ENCODE measurements around the gene GALNT6.
A peak's percentile ranks its signal among the peaks of the same experiment; 100 is the strongest.

Gene GALNT6

DNA sequence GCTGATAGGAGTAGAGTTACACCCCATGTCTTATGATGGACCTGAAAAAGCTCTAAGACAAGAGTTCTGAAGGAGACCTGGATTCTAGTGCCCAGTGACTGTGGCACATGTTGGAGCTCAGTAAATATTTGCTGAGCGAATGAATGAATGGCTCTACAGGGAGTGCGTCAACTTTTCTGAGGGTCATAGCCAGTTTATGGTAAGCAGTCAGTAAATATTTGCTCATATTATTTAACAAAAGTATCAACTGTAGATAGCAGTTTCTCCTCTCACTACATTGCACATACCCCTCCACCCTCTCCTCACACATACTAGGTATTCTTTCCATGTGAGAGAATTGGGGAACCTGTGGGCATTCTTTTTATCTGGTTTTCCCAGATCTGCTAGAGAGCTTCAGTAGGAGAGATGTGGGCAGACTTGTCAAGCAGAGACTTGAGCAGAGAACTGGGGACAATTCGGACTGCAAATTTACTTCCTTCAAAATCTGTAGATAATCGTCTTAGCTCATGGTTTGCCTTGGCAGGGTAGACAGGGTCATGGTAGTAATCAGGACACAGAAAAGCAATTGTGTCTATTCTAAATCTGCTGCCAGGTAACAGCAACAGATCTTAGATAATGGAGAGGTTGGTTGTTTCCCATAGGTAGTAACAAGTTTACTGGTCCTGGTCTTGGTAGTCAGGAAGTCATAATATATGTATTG lies 39.1 kb upstream of the GALNT6 start:
- Histone ChIP-seq H3K4me3 (ENCODE audit: low read depth, low read length) (no peak overlapping the region), H2AFZ (no peak overlapping the region), H3K4me1 (no peaks in the 10 kb centered on the region), H3K9ac (no peak overlapping the region), H3K27me3 (ENCODE audit: control insufficient read depth, insufficient read depth, low read length) (no peaks in the 10 kb centered on the region), H3K36me3 (ENCODE audit: control insufficient read depth, insufficient read depth, low read length) (no peaks in the 10 kb centered on the region), H3K9me3 (ENCODE audit: control insufficient read depth, low read length) (no peaks in the 10 kb centered on the region), H3K4me2 (ENCODE audit: low read length) (no peak overlapping the region), H3K27ac (no peak overlapping the region), H3K79me2 (no peaks in the 10 kb centered on the region)
- TF ChIP-seq, protein P1, sequence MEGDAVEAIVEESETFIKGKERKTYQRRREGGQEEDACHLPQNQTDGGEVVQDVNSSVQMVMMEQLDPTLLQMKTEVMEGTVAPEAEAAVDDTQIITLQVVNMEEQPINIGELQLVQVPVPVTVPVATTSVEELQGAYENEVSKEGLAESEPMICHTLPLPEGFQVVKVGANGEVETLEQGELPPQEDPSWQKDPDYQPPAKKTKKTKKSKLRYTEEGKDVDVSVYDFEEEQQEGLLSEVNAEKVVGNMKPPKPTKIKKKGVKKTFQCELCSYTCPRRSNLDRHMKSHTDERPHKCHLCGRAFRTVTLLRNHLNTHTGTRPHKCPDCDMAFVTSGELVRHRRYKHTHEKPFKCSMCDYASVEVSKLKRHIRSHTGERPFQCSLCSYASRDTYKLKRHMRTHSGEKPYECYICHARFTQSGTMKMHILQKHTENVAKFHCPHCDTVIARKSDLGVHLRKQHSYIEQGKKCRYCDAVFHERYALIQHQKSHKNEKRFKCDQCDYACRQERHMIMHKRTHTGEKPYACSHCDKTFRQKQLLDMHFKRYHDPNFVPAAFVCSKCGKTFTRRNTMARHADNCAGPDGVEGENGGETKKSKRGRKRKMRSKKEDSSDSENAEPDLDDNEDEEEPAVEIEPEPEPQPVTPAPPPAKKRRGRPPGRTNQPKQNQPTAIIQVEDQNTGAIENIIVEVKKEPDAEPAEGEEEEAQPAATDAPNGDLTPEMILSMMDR (IDR thresholded peaks at IDR 0.05), result no peak

- Histone ChIP-seq H3K4me3 (ENCODE audit: low read depth, low read length) (no peak overlapping the region), H2AFZ (no peak overlapping the region), H3K4me2 (ENCODE audit: low read length) (no peak overlapping the region), H3K79me2 (no peaks in the 10 kb centered on the region), H3K9me3 (ENCODE audit: control insufficient read depth, low read length) (no peaks in the 10 kb centered on the region), H3K27me3 (ENCODE audit: control insufficient read depth, insufficient read depth, low read length) (no peaks in the 10 kb centered on the region), H3K36me3 (ENCODE audit: control insufficient read depth, insufficient read depth, low read length) (no peaks in the 10 kb centered on the region), H3K27ac (no peak overlapping the region), H3K9ac (no peak overlapping the region), H3K4me1 (no peaks in the 10 kb centered on the region)
- TF ChIP-seq, protein P1 (IDR thresholded peaks at IDR 0.05), result no peak
Observed at GRCh38 chr12:51429700-51430099, 38.5 kb upstream of the GALNT6 start.

GRCh38 chr12:51428256-51428655 lies 37.0 kb upstream of the GALNT6 start:
- Histone ChIP-seq H3K4me2 (ENCODE audit: low read length) (no peak overlapping the region), H3K36me3 (ENCODE audit: control insufficient read depth, insufficient read depth, low read length) (no peaks in the 10 kb centered on the region), H3K27ac (no peak overlapping the region), H3K9ac (no peak overlapping the region), H2AFZ (no peak overlapping the region), H3K9me3 (ENCODE audit: control insufficient read depth, low read length) (no peaks in the 10 kb centered on the region), H3K79me2 (no peaks in the 10 kb centered on the region), H3K27me3 (ENCODE audit: control insufficient read depth, insufficient read depth, low read length) (no peaks in the 10 kb centered on the region), H3K4me3 (ENCODE audit: low read depth, low read length) (no peak overlapping the region), H3K4me1 (peaks cover 3% of the 10 kb centered on the region)
- TF ChIP-seq, protein P1 (IDR thresholded peaks at IDR 0.05), result no peak

DNA sequence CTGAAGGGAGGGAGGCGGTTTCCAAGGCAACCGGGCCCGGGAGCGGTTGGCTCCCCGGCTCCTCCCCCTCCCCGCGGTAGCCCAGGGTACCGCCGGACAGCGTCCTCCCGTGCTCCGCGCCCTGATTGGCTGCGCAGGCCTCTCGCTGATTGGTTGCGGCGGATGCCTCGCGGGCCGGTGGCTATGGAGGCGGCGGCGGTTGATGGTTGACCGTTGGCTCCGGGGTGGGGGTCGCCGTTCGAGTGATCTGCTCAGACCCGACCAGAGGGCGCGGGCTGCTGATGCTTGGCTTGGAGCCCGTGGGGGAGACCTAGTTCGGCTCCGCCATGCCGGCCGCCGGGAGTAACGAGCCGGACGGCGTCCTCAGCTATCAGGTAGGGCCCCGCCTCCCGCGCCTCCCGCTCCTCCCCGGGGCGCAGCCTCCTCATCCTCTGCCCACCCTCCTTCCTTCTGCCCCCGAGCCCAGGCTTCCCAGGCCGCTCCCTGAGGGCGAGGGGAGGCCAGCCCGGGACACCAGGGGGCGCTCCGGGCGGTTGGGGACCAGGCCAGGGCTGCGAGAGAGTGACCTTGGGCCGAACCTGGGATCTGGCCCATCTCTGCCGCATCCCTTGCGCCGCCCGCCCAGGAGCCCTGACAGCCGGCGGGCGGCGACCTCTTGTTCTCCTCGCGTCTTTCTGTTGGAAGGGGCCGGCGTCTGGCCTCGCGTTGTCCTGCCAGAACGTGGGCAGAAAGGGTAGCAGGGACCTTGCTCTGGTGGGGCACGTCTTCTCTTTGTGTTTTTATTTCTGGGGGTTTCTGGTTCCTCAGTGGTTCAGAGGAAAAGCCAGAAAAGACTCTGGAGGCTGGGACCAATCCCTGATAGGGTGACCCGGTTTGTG lies 33.7 kb upstream of the GALNT6 start, which contains the start of gene SLC4A8:
SLC4A8 (plus strand) TSS at position 170 of the 878 bp plus-strand sequence; CDS start at position 327, 157 bp downstream.
- H3K9ac ChIP-seq, result no peak within 1 kb of the TSS

More for the DNA sequence above, 33.7 kb upstream of the GALNT6 start, which contains the start of gene SLC4A8:
- no peaks in the 10 kb centered on the region for H3K36me3 ChIP-seq (ENCODE audit: control insufficient read depth, insufficient read depth, low read length)
- H3K4me3 ChIP-seq (ENCODE audit: low read depth, low read length), result peak within 1 kb of the TSS; percentile 61
- peak within 1 kb of the TSS; percentile 85 for H3K4me2 ChIP-seq (ENCODE audit: low read length)
- H2AFZ ChIP-seq, result peak within 1 kb of the TSS; percentile 99
- H3K9me3 ChIP-seq (ENCODE audit: control insufficient read depth, low read length), result no peaks in the 10 kb centered on the region
- H3K4me1 ChIP-seq, result peaks cover 3% of the 10 kb centered on the region
- no peaks in the 10 kb centered on the region for H3K79me2 ChIP-seq
- H3K27me3 ChIP-seq (ENCODE audit: control insufficient read depth, insufficient read depth, low read length), result no peaks in the 10 kb centered on the region
- TF ChIP-seq, protein P1 (IDR thresholded peaks at IDR 0.05), result peak; percentile 91
- H3K27ac ChIP-seq, result peak within 1 kb of the TSS; percentile 86
